K562 (cell line): ENCODE data around the gene ERVH48-1. TPM values are rescaled to one million over a fixed set of nuclear protein-coding genes. Genes with fewer than 3 reads are reported as not detected.

Experiments
- CHD4 ChIP-seq: fragments of 200-600 bp; sonication (generic); IDR thresholded peaks from 3 replicates; pipeline ENCODE4 v1.6.1; 2012; ENCODE audit warnings: low read depth, mild to moderate bottlenecking, mixed read lengths, low read length, inconsistent platforms; ENCODE audit not compliant: insufficient read depth, insufficient replicate concordance, poor library complexity, severe bottlenecking
- FOXK1 ChIP-seq: sonication (generic); formaldehyde crosslinking; IDR thresholded peaks from 2 replicates; pipeline ENCODE4 v1.8.0; 2022; ENCODE audit warnings: missing genetic modification reagents, mild to moderate bottlenecking, borderline replicate concordance
- GTF2A2 ChIP-seq: IDR thresholded peaks from 2 replicates; pipeline ENCODE4 v1.6.1; 2016; ENCODE audit warnings: mild to moderate bottlenecking, missing genetic modification characterization, missing compliant biosample characterization
- HES1 ChIP-seq: fragments of 450-650 bp; IDR thresholded peaks from 2 replicates; pipeline ENCODE4 v1.6.1; 2016; ENCODE audit warnings: low read depth, mild to moderate bottlenecking, moderate library complexity
- HNRNPLL ChIP-seq: fragments of 200-400 bp; formaldehyde crosslinking; IDR thresholded peaks from 2 replicates; pipeline ENCODE4 v1.6.1; 2017; ENCODE audit warnings: low read length, low read depth, mild to moderate bottlenecking; ENCODE audit not compliant: poor library complexity, severe bottlenecking
- ID3 ChIP-seq, 2 experiments: fragments of 250-450 bp in 1 of 2; fragments of 450-650 bp in 1 of 2; sonication (Bioruptor Pico) in 1 of 2; IDR thresholded peaks; 2 replicates each; pipeline versions ENCODE4 v1.6.1 to v1.8.0; 2016 to 2021; ENCODE audit warnings: mild to moderate bottlenecking in 2 of 2, moderate library complexity in 2 of 2, missing compliant biosample characterization in 1 of 2, missing genetic modification characterization in 1 of 2
- KDM2B ChIP-seq: fragments of 250-450 bp; sonication (Bioruptor Pico); IDR thresholded peaks from 2 replicates; pipeline ENCODE4 v1.8.0; 2021; ENCODE audit warnings: mild to moderate bottlenecking, moderate library complexity
- MCM2 ChIP-seq: fragments of 450-650 bp; IDR thresholded peaks from 2 replicates; pipeline ENCODE4 v1.6.1; 2017; ENCODE audit warnings: low read depth, mild to moderate bottlenecking
- NFE2 ChIP-seq: IDR thresholded peaks from 2 replicates; pipeline ENCODE4 v1.6.1; 2014; ENCODE audit warnings: antibody characterized with exemption, low read depth
- NR2C2 ChIP-seq, 2 experiments: fragments of 200-800 bp in 1 of 2; sonication (Bioruptor generic) in 1 of 2; sonication (generic) in 1 of 2; formaldehyde crosslinking in 1 of 2; IDR thresholded peaks; 2 replicates each; pipeline versions ENCODE4 v1.6.1 to v1.8.0; 2016 to 2022; ENCODE audit warnings: mild to moderate bottlenecking in 1 of 2, missing compliant biosample characterization in 1 of 2, missing genetic modification characterization in 1 of 2, missing genetic modification reagents in 1 of 2
- PTBP1 ChIP-seq: fragments of 200-400 bp; formaldehyde crosslinking; IDR thresholded peaks from 2 replicates; pipeline ENCODE4 v1.6.1; 2017; ENCODE audit warnings: low read depth, low read length
- RBM25 ChIP-seq: fragments of 200-400 bp; formaldehyde crosslinking; IDR thresholded peaks from 2 replicates; pipeline ENCODE4 v1.6.1; 2018; ENCODE audit warnings: low read length, low read depth, moderate library complexity; ENCODE audit not compliant: severe bottlenecking
- ZNF12 ChIP-seq: sonication (generic); formaldehyde crosslinking; IDR thresholded peaks from 2 replicates; pipeline ENCODE4 v1.4.0; 2020; ENCODE audit warnings: mild to moderate bottlenecking, missing genetic modification reagents
- ZNF143 ChIP-seq: sonication (generic); formaldehyde crosslinking; IDR thresholded peaks from 2 replicates; pipeline ENCODE4 v1.9.0; 2022; ENCODE audit warnings: mild to moderate bottlenecking, missing genetic modification reagents
- ZNF232 ChIP-seq: sonication (generic); formaldehyde crosslinking; IDR thresholded peaks from 2 replicates; pipeline ENCODE4 v1.8.0; 2022; ENCODE audit warnings: mild to moderate bottlenecking, missing genetic modification reagents
- ZNF511 ChIP-seq: sonication (generic); formaldehyde crosslinking; IDR thresholded peaks from 2 replicates; pipeline ENCODE4 v1.8.0; 2022; ENCODE audit warnings: mild to moderate bottlenecking, missing genetic modification reagents
- polyA plus RNA-seq, 8 experiments: library from polyadenylated mRNA; depleted of rRNA in 4 of 8; stranded (reverse) in 5 of 8; unstranded in 3 of 8; fragments of >200 nt; fragmentation: Nextera tagmentation in 2 of 8; fragmentation: Illumina TruSeq in 1 of 8; extraction: Ambion mirVana in 2 of 8; extraction: Trizol in 1 of 8; gene quantifications; 2 replicates each; pipeline versions ENCODE4 v1.2.1 to v1.2.3, GENCODE V29; 2011 to 2014; ENCODE audit warnings: inconsistent platforms in 1 of 8, missing spikeins in 1 of 8
- total RNA-seq, 7 experiments: library from RNA; depleted of rRNA in 6 of 7; stranded (reverse); fragments of >200 nt in 6 of 7; fragmentation: Illumina TruSeq in 2 of 7; extraction: Trizol in 2 of 7; gene quantifications; 2 replicates each; pipeline versions ENCODE4 v1.2.1 to v1.2.3, GENCODE V29; 2011 to 2021; ENCODE audit warnings: low replicate concordance in 1 of 7
- TF ChIP-seq, protein P1 (sequence below): fragments of 450-650 bp; IDR thresholded peaks from 2 replicates; pipeline ENCODE4 v1.6.1; 2016; ENCODE audit warnings: mild to moderate bottlenecking

Gene ERVH48-1
- total and polyA plus RNA-seq, 9 of the 15 experiments (the other 6 are each of a cell fraction or from before 2014, with no cell fraction given) = 0.08 to 0.49 (median 0.16) TPM; not detected in 3

- TF ChIP-seq, protein P1, sequence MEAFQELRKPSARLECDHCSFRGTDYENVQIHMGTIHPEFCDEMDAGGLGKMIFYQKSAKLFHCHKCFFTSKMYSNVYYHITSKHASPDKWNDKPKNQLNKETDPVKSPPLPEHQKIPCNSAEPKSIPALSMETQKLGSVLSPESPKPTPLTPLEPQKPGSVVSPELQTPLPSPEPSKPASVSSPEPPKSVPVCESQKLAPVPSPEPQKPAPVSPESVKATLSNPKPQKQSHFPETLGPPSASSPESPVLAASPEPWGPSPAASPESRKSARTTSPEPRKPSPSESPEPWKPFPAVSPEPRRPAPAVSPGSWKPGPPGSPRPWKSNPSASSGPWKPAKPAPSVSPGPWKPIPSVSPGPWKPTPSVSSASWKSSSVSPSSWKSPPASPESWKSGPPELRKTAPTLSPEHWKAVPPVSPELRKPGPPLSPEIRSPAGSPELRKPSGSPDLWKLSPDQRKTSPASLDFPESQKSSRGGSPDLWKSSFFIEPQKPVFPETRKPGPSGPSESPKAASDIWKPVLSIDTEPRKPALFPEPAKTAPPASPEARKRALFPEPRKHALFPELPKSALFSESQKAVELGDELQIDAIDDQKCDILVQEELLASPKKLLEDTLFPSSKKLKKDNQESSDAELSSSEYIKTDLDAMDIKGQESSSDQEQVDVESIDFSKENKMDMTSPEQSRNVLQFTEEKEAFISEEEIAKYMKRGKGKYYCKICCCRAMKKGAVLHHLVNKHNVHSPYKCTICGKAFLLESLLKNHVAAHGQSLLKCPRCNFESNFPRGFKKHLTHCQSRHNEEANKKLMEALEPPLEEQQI = no peak
- no peak for TF ChIP-seq HNRNPLL
- TF ChIP-seq CHD4 = no peak
- TF ChIP-seq RBM25 = no peak
- no peak for TF ChIP-seq MCM2
- no peak for TF ChIP-seq KDM2B (CRISPR knock-in tag)
- no peak for TF ChIP-seq GTF2A2 (tag)
- no peak for TF ChIP-seq NR2C2 (CRISPR knock-in tag; IDR thresholded peaks at IDR 0.05)
- TF ChIP-seq NR2C2 (tag; IDR thresholded peaks at IDR 0.05) = no peak
- peak; percentile 84; the same call in 1 of the 2 replicates for TF ChIP-seq ZNF511 (CRISPR knock-in tag)
- no peak for TF ChIP-seq HES1
- TF ChIP-seq ID3 (CRISPR knock-in tag; IDR thresholded peaks at IDR 0.05) = no peak
- TF ChIP-seq ID3 (tag; IDR thresholded peaks at IDR 0.05) = peak; percentile 24; the same call in 1 of the 2 replicates
- no peak for TF ChIP-seq ZNF12
- TF ChIP-seq ZNF143 (CRISPR knock-in tag) = no peak
- TF ChIP-seq NFE2 = no peak
- TF ChIP-seq FOXK1 (CRISPR knock-in tag) = peak; percentile 84; the same call in 1 of the 2 replicates
- TF ChIP-seq PTBP1 = no peak
- no peak for TF ChIP-seq ZNF232
Observed at GRCh38 chr21:42892582-42892930, 32.9 kb downstream of the ERVH48-1 start (continued).
